DND-41 (cell line): ENCODE results near the gene CACNA1S.

Source experiments
- ATAC-seq: fragments of 200-7000 bp; cut with Tn5 transposase; 3 replicates; pipeline ENCODE4 v1.9.1; 2021; ENCODE audit warnings: low read depth; ENCODE audit not compliant: insufficient read depth
- DNase-seq: peaks from one replicate; pipeline ENCODE4 v3.0.0-alpha.2; 2020
- H2AFZ ChIP-seq: 2 replicates; pipeline ENCODE4 v1.6.0; 2012; ENCODE audit warnings: low read depth, low read length
- H3K27ac ChIP-seq: 2 replicates; pipeline ENCODE4 v1.5.1; 2012; ENCODE audit warnings: low read length, inconsistent platforms
- H3K27me3 ChIP-seq: fragments of 200-600 bp; sonication (generic); 2 replicates; pipeline ENCODE4 v1.6.0; 2012; ENCODE audit warnings: low read length, mild to moderate bottlenecking, inconsistent platforms; ENCODE audit not compliant: insufficient read depth, poor library complexity
- H3K36me3 ChIP-seq: 2 replicates; pipeline ENCODE4 v1.5.1; 2012; ENCODE audit warnings: low read length, inconsistent platforms; ENCODE audit not compliant: insufficient read depth
- H3K4me1 ChIP-seq: 2 replicates; pipeline ENCODE4 v1.5.1; 2012; ENCODE audit warnings: mild to moderate bottlenecking, low read length; ENCODE audit not compliant: insufficient read depth
- H3K4me2 ChIP-seq: 2 replicates; pipeline ENCODE4 v1.6.0; 2012; ENCODE audit warnings: mild to moderate bottlenecking, moderate library complexity, low read length, inconsistent platforms; ENCODE audit not compliant: insufficient read depth
- H3K4me3 ChIP-seq, 2 experiments: fragments of 200-600 bp in 1 of 2; shearing (Covaris generic) in 1 of 2; 2 replicates each; pipeline ENCODE4 v1.5.1; 2012 to 2016; ENCODE audit warnings: inconsistent platforms in 2 of 2, low read length in 2 of 2, mild to moderate bottlenecking in 2 of 2, low read depth in 1 of 2, moderate library complexity in 1 of 2
- H3K79me2 ChIP-seq: 2 replicates; pipeline ENCODE4 v1.6.0; 2012; ENCODE audit warnings: low read length, inconsistent platforms; ENCODE audit not compliant: insufficient read depth
- H3K9ac ChIP-seq: 2 replicates; pipeline ENCODE4 v1.6.0; 2012; ENCODE audit warnings: low read depth, mild to moderate bottlenecking, inconsistent platforms, low read length, moderate library complexity
- H3K9me3 ChIP-seq: 2 replicates; pipeline ENCODE4 v1.5.1; 2012; ENCODE audit warnings: low read length, moderate library complexity, mild to moderate bottlenecking, inconsistent platforms; ENCODE audit not compliant: insufficient read depth, severe bottlenecking
- H4K20me1 ChIP-seq: 2 replicates; pipeline ENCODE4 v1.6.0; 2012; ENCODE audit warnings: low read length; ENCODE audit not compliant: insufficient read depth
- CTCF ChIP-seq: IDR thresholded peaks from 2 replicates; pipeline ENCODE4 v1.5.1; 2012; ENCODE audit warnings: borderline replicate concordance, low read length, moderate library complexity, mild to moderate bottlenecking; ENCODE audit not compliant: poor library complexity, severe bottlenecking; ENCODE audit errors: extremely low read depth
- EZH2 ChIP-seq: IDR thresholded peaks from 3 replicates; pipeline ENCODE4 v1.6.1; 2012; ENCODE audit warnings: borderline replicate concordance, low read depth, mild to moderate bottlenecking, moderate library complexity, low read length, inconsistent platforms; ENCODE audit not compliant: severe bottlenecking

CACNA1S gene

DNA sequence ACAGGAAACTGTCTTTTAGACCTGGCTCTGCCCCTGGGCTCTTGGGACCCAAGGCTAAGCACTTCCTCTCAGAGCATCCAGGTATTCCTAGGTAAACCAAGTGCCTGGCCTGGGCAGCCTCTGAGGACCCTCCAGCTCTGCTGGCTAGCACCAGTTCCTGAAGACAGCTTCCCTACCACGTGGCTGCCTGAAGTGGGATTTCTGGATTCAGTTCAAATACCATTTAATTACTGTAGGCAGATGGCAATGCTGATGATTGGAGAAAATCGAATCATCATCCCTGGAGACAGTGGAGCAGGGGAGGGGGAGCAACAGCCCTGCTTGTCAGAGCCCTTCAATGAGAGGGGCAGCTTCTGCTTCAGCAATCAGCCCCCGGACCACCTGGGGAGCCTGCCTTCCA, 100.6 kb downstream of the CACNA1S start:
- peaks cover 88% of the 10 kb centered on the region for H3K79me2 ChIP-seq
- no peak for TF ChIP-seq EZH2
- no peak for TF ChIP-seq CTCF
- no peak overlapping the region for H3K9ac ChIP-seq
- 0 out of 2 replicates have a peak, but pooled peaks cover 8% of the 10 kb centered on the region for H3K4me1 ChIP-seq
- no peak for ATAC-seq
- H3K9me3 ChIP-seq = no peaks in the 10 kb centered on the region
- H3K4me2 ChIP-seq = no peak overlapping the region
- H3K36me3 ChIP-seq = peaks cover 11% of the 10 kb centered on the region; the same call in 1 of the 2 replicates
- peaks cover 84% of the 10 kb centered on the region for H4K20me1 ChIP-seq
- no peak overlapping the region for H2AFZ ChIP-seq
- DNase-seq = no peak
- no peak overlapping the region for H3K4me3 ChIP-seq
- H3K27ac ChIP-seq = no peak overlapping the region
- H3K27me3 ChIP-seq = no peaks in the 10 kb centered on the region

DNA sequence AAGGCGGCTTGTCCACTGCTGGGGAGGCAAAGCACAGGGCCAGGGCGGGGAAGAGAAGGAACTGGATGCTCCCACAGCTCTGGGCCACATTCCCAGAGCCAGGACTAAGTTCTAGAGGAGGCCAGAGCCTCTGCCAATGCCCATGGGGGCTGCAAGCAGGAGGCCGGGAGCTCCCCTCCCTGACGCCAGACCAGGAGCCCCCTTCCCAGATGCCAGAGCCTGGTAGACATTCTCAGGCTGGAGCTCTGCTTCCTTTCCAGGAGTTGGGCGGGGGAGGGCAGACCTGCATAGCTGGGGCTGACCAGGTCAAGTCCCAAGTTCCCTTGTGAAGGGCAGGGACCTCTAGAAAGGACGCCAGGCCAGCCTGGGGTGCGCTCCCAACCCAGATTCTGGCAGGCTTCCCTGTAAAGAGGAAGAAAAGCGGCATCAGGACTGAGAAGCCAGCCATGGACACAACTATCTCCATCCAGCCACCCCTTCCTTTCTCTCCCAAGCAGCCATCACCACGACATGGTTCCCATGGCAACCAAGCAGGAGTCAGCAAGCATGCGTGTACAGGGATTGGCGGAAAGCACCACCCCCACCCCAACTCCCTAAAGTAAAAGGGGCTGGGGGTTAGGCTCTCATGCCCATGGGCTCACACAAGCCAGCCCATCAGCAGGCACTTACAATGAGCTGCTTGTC, 102.1 kb downstream of the CACNA1S start:
- Histone ChIP-seq H3K9me3 (no peaks in the 10 kb centered on the region), H2AFZ (no peak overlapping the region), H3K27me3 (no peaks in the 10 kb centered on the region), H3K27ac (no peak overlapping the region), H3K4me1 (0 out of 2 replicates have a peak, but pooled peaks cover 2% of the 10 kb centered on the region), H3K9ac (no peak overlapping the region), H4K20me1 (peaks cover 85% of the 10 kb centered on the region), H3K4me2 (no peak overlapping the region), H3K36me3 (peaks cover 25% of the 10 kb centered on the region), H3K4me3 (no peak overlapping the region), H3K79me2 (peaks cover 73% of the 10 kb centered on the region)
- DNase-seq (no peak), ATAC-seq (no peak)
- TF ChIP-seq CTCF = no peak
- no peak for TF ChIP-seq EZH2

GRCh38 chr1:201008666-201009360, 103.4 kb downstream of the CACNA1S start:
- no peak overlapping the region for H3K4me2 ChIP-seq
- peaks cover 38% of the 10 kb centered on the region for H3K36me3 ChIP-seq
- TF ChIP-seq EZH2 (no peak), CTCF (no peak)
- H2AFZ ChIP-seq = no peak overlapping the region
- no peaks in the 10 kb centered on the region for H3K4me1 ChIP-seq
- H3K9ac ChIP-seq = no peak overlapping the region
- H4K20me1 ChIP-seq = peaks cover 78% of the 10 kb centered on the region
- H3K27ac ChIP-seq = no peak overlapping the region
- H3K4me3 ChIP-seq = no peak overlapping the region
- ATAC-seq = no peak
- H3K9me3 ChIP-seq = no peaks in the 10 kb centered on the region
- no peaks in the 10 kb centered on the region for H3K27me3 ChIP-seq
- no peak for DNase-seq
- H3K79me2 ChIP-seq = peaks cover 60% of the 10 kb centered on the region
